ENCODE data around the gene SUCLG2. TPM values are rescaled to one million over a fixed set of nuclear protein-coding genes. Genes with fewer than 3 reads are reported as not detected.

SUCLG2 gene
- total and polyA plus RNA-seq, 12 donors, result 28.3 to 122 (median 97.4) TPM

DNA sequence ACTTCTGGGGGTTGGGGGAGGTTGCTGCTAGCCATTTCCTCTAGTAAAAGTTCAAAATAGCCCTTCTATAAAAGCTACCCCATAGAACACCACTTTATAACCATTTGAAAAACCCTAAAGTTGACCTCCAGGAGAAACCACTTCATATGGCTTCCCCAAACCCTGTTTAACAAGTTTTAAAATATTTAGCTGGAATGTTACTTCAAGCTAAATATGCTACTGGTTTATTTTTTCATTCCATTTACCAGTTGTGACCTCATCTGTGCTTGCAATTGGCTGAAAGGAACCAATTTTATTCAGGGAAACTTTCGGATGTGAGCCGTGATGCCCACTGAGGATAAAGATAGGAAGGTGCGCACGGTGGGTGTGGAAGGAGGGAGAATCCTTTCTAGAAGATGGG, 221.3 kb downstream of the SUCLG2 start:
- ATAC-seq (no peak), DNase-seq (no peak)
- no peaks in the 10 kb centered on the region for H3K4me1 ChIP-seq
- WGBS, 2 donors, result 98 to 99% methylated on average over 4 of the region's 4 CpGs
- no peak overlapping the region for H3K4me3 ChIP-seq
- peaks cover 0 to 6% (median 0%) of the 10 kb centered on the region in 9 donors for H3K36me3 ChIP-seq
- TF ChIP-seq, protein P1, sequence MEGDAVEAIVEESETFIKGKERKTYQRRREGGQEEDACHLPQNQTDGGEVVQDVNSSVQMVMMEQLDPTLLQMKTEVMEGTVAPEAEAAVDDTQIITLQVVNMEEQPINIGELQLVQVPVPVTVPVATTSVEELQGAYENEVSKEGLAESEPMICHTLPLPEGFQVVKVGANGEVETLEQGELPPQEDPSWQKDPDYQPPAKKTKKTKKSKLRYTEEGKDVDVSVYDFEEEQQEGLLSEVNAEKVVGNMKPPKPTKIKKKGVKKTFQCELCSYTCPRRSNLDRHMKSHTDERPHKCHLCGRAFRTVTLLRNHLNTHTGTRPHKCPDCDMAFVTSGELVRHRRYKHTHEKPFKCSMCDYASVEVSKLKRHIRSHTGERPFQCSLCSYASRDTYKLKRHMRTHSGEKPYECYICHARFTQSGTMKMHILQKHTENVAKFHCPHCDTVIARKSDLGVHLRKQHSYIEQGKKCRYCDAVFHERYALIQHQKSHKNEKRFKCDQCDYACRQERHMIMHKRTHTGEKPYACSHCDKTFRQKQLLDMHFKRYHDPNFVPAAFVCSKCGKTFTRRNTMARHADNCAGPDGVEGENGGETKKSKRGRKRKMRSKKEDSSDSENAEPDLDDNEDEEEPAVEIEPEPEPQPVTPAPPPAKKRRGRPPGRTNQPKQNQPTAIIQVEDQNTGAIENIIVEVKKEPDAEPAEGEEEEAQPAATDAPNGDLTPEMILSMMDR (IDR thresholded peaks at IDR 0.05), result no peak
- intact Hi-C loops (cut with DNase I), result no loop called here
- H3K27me3 ChIP-seq, result no peaks in the 10 kb centered on the region
- no peak overlapping the region for H3K27ac ChIP-seq
- H3K9me3 ChIP-seq, result peaks cover 0 to 6% (median 0%) of the 10 kb centered on the region in 11 donors

DNA sequence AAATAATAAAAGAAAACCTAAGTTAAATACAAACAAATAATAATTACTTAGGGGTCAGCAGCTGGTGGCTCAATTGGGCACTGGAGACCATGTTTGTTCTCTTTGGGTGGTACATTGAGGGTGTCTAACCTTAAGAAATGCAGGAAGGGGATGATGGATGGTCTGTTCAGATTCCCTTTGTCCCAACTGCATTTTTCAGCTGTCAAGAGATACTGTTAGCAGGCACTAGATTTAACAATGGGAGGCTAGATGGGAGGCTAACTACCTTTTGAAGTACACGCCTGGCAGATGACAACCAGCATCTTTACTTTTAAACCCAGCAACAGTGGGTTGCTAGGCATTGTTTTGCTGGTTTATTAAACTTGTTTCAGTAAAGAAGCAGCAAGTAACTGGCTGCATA, 222.5 kb downstream of the SUCLG2 start:
- H3K27ac ChIP-seq, result no peak overlapping the region
- H3K4me3 ChIP-seq, result no peak overlapping the region
- DNase-seq (no peak), ATAC-seq (no peak)
- H3K4me1 ChIP-seq, result no peaks in the 10 kb centered on the region
- H3K9me3 ChIP-seq, result peaks cover 0 to 6% (median 0%) of the 10 kb centered on the region in 11 donors
- intact Hi-C loops (cut with DNase I), result no loop called here
- TF ChIP-seq, protein P1 (IDR thresholded peaks at IDR 0.05), result no peak
- WGBS, 2 donors, result 95 to 98% methylated on average over 1 of the region's 1 CpG
- H3K36me3 ChIP-seq, result peaks cover 0 to 6% (median 0%) of the 10 kb centered on the region in 9 donors
- no peaks in the 10 kb centered on the region for H3K27me3 ChIP-seq

DNA sequence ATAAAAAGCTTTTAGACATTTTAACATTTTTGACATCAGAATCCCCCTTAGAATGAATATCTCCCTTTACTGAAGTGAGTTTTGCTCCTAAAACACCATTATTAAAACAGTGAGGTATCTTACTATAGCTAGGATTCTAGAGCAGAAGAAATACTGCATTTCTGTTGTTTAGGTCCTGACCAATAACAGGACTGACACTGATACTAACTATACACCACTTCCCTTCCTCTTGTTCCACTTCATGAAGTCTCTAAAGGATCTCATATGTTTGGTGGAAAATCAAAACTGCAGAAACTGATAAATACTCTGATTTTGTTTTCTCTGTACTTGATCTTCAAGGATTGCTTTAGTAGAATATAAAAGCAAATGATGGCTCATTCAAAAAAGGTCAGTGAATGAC, 230.7 kb downstream of the SUCLG2 start:
- peaks cover 0 to 17% (median 9%) of the 10 kb centered on the region in 11 donors for H3K9me3 ChIP-seq
- H3K27me3 ChIP-seq, result no peaks in the 10 kb centered on the region
- DNase-seq (no peak), ATAC-seq (no peak)
- intact Hi-C loops (cut with DNase I), result no loop called here
- H3K4me1 ChIP-seq, result peaks cover 0 to under 1% (median 0%) of the 10 kb centered on the region in 9 donors
- no peak overlapping the region for H3K27ac ChIP-seq
- no peak overlapping the region for H3K4me3 ChIP-seq
- TF ChIP-seq, protein P1 (IDR thresholded peaks at IDR 0.05), result no peak
- no peaks in the 10 kb centered on the region for H3K36me3 ChIP-seq

DNA sequence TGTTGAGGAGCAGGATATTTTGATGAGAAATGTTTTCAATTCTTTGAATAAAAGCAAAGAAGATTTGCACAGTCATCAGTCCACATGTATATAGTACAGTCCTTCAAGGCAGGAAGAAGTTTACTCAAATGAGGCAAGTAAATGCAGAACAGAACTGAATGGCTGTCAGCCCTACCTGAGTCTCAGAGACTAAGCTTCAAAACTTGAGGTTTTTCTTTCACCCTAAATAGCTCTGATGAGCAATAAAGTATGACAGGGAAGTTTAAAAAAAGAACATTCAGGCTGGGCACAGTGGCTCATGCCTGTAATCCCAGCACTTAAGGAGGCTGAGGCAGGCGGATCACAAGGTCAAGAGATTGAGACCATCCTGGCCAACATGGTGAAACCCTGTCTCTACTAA, 232.5 kb downstream of the SUCLG2 start:
- no peak for ATAC-seq
- Histone ChIP-seq H3K36me3 (no peaks in the 10 kb centered on the region), H3K4me3 (no peak overlapping the region), H3K27ac (no peak overlapping the region), H3K4me1 (peaks cover 0 to 6% (median 0%) of the 10 kb centered on the region in 9 donors), H3K9me3 (peaks cover 0 to 17% (median 9%) of the 10 kb centered on the region in 11 donors), H3K27me3 (no peaks in the 10 kb centered on the region)
- 96 to 100% methylated on average over 1 of the region's 1 CpG for WGBS, 2 donors
- no peak for DNase-seq
- TF ChIP-seq, protein P1 (IDR thresholded peaks at IDR 0.05), result no peak
- intact Hi-C loops (cut with DNase I), result no loop called here
